Heart left ventricle (tissue), 13 donors: ENCODE results near the gene CCDC88A.

Source experiments
- CTCF ChIP-seq, 12 donors: fragments of 200-600 bp; sonication (generic) in 4 of 12; IDR thresholded peaks; one replicate each; pipeline versions ENCODE4 v1.5.0 to v1.8.0; 2018 to 2022; ENCODE audit warnings: antibody characterized with exemption in 12 of 12, mild to moderate bottlenecking in 5 of 12
- POLR2A ChIP-seq, 2 donors: fragments of 450-650 bp; IDR thresholded peaks; one replicate each; pipeline ENCODE4 v1.6.1; 2017; ENCODE audit warnings: antibody characterized with exemption in 2 of 2, mild to moderate bottlenecking in 2 of 2, moderate library complexity in 2 of 2
- donor health status: ischemic (EF 13 %, LVEDD 7.1; RV severe dilation, severe dysfunction).
- donor health status: DM: no; HTN: yes; CAD: no.
- donor health status: DM: no; HTN: no; CAD: no.
- donor health status: ischemic (EF 25% LVEDD 6.9; RV normal size, moderate dysfunction).
- donor health status: ischemic (EF 25% LVEDD 5.7; RV mildly dilated, moderate dysfunction).
- donor health status: ischemic (EF 35%, LVEDD 5.7; RV mildly dilated, moderate dysfunction).
- donor health status: nonischemic (EF 11% LVEDD 7.7; RV severe dilation, severe dysfunction).
- donor health status: DM: yes; HTN: yes; CAD: no.
- donor health status: PGD.
- donor health status: ischemic (EF 29% LVEDD 5.4; RV normal size, mild dysfunction).
- donor health status: nonischemic (EF 23%, LVEDD 6.1; RV moderate dilation, normal function).

- TF ChIP-seq CTCF (IDR thresholded peaks at IDR 0.05) (no peak), POLR2A (IDR thresholded peaks at IDR 0.05) (no peak)
These were observed 3.4 kb upstream of the CCDC88A start for GRCh38 chr2:55422876-55423665.
